ENCODE measurements around the gene C17orf58.
A peak's percentile ranks its signal among the peaks of the same experiment; 100 is the strongest.

The C17orf58 gene

DNA sequence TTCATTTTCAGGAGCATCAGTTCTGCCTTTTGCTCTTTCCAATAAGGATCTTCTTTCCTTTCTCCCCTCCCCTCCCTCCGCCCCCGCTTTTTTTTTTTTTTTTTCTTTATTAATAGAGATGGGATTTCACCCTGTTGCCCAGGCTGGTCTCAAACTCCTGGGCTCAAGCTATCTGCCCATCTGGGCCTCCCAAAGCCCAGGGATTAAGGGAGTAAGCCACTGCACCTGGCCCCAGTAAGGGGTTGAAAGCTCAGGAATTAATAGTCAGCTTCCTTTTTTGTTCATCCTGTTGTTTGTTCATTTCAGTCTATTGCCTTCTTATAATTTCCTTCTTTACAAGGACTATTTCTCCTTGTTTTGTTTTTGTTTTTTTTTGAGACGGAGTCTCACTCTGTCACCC lies 7.9 kb upstream of the C17orf58 start:
- Histone ChIP-seq H3K4me3 (ENCODE audit: low read depth in 1 of 2, low read length in 2 of 2) (no peak overlapping the region), H3K4me1 (ENCODE audit: control insufficient read depth in 1 of 2, insufficient read depth in 2 of 2, low read length in 2 of 2) (no peaks in the 10 kb centered on the region), H3K9ac (ENCODE audit: low read depth in 1 of 2, low read length in 2 of 2) (no peak overlapping the region), H3K27ac (ENCODE audit: low read depth, low read length) (no peak overlapping the region), H3K27me3 (ENCODE audit: control insufficient read depth in 1 of 2, insufficient read depth in 2 of 2, low read length in 2 of 2) (no peaks in the 10 kb centered on the region), H3K36me3 (ENCODE audit: control insufficient read depth in 1 of 2, insufficient read depth in 2 of 2, low read length in 2 of 2) (no peaks in the 10 kb centered on the region), H3K9me3 (ENCODE audit: control insufficient read depth in 1 of 2, low read length in 2 of 2) (no peaks in the 10 kb centered on the region)

GRCh38 chr17:67999291-67999911 lies 3.1 kb upstream of the C17orf58 start:
- Histone ChIP-seq H3K9me3 (ENCODE audit: control insufficient read depth in 1 of 2, low read length in 2 of 2) (no peaks in the 10 kb centered on the region), H3K27me3 (ENCODE audit: control insufficient read depth in 1 of 2, insufficient read depth in 2 of 2, low read length in 2 of 2) (peaks cover 0 to 8% of the 10 kb centered on the region in 2 donors), H3K9ac (ENCODE audit: low read depth in 1 of 2, low read length in 2 of 2) (no peak overlapping the region), H3K36me3 (ENCODE audit: control insufficient read depth in 1 of 2, insufficient read depth in 2 of 2, low read length in 2 of 2) (no peaks in the 10 kb centered on the region), H3K27ac (ENCODE audit: low read depth, low read length) (no peak overlapping the region), H3K4me1 (ENCODE audit: control insufficient read depth in 1 of 2, insufficient read depth in 2 of 2, low read length in 2 of 2) (peaks cover 9 to 11% of the 10 kb centered on the region in 2 donors), H3K4me3 (ENCODE audit: low read depth in 1 of 2, low read length in 2 of 2) (no peak overlapping the region)

- Histone ChIP-seq H3K36me3 (ENCODE audit: control insufficient read depth in 1 of 2, insufficient read depth in 2 of 2, low read length in 2 of 2) (no peaks in the 10 kb centered on the region), H3K9me3 (ENCODE audit: control insufficient read depth in 1 of 2, low read length in 2 of 2) (no peaks in the 10 kb centered on the region), H3K9ac (ENCODE audit: low read depth in 1 of 2, low read length in 2 of 2) (no peak overlapping the region), H3K4me3 (ENCODE audit: low read depth in 1 of 2, low read length in 2 of 2) (no peak overlapping the region), H3K27ac (ENCODE audit: low read depth, low read length) (no peak overlapping the region), H3K4me1 (ENCODE audit: control insufficient read depth in 1 of 2, insufficient read depth in 2 of 2, low read length in 2 of 2) (peaks cover 9 to 11% of the 10 kb centered on the region in 2 donors), H3K27me3 (ENCODE audit: control insufficient read depth in 1 of 2, insufficient read depth in 2 of 2, low read length in 2 of 2) (peaks cover 0 to 8% of the 10 kb centered on the region in 2 donors)
Observed at GRCh38 chr17:67998466-67998865, 2.2 kb upstream of the C17orf58 start.

- Histone ChIP-seq H3K4me3 (ENCODE audit: low read depth in 1 of 2, low read length in 2 of 2) (peak overlapping the region; percentile 69 to 83), H3K27me3 (ENCODE audit: control insufficient read depth in 1 of 2, insufficient read depth in 2 of 2, low read length in 2 of 2) (peaks cover 0 to 8% of the 10 kb centered on the region in 2 donors), H3K27ac (ENCODE audit: low read depth, low read length) (no peak overlapping the region), H3K9ac (ENCODE audit: low read depth in 1 of 2, low read length in 2 of 2) (peak overlapping the region; percentile 45 to 49), H3K36me3 (ENCODE audit: control insufficient read depth in 1 of 2, insufficient read depth in 2 of 2, low read length in 2 of 2) (no peaks in the 10 kb centered on the region), H3K4me1 (ENCODE audit: control insufficient read depth in 1 of 2, insufficient read depth in 2 of 2, low read length in 2 of 2) (peaks cover 15 to 16% of the 10 kb centered on the region in 2 donors), H3K9me3 (ENCODE audit: control insufficient read depth in 1 of 2, low read length in 2 of 2) (no peaks in the 10 kb centered on the region)
Observed at GRCh38 chr17:67995570-67996263, 552 bp downstream of the C17orf58 start.

GRCh38 chr17:67994817-67995569 lies 1.3 kb downstream of the C17orf58 start:
- Histone ChIP-seq H3K27ac (ENCODE audit: low read depth, low read length) (no peak overlapping the region), H3K36me3 (ENCODE audit: control insufficient read depth in 1 of 2, insufficient read depth in 2 of 2, low read length in 2 of 2) (no peaks in the 10 kb centered on the region), H3K4me3 (ENCODE audit: low read depth in 1 of 2, low read length in 2 of 2) (peak overlapping the region; percentile 69 to 83), H3K27me3 (ENCODE audit: control insufficient read depth in 1 of 2, insufficient read depth in 2 of 2, low read length in 2 of 2) (peaks cover 0 to 8% of the 10 kb centered on the region in 2 donors), H3K9me3 (ENCODE audit: control insufficient read depth in 1 of 2, low read length in 2 of 2) (no peaks in the 10 kb centered on the region), H3K4me1 (ENCODE audit: control insufficient read depth in 1 of 2, insufficient read depth in 2 of 2, low read length in 2 of 2) (peaks cover 15 to 16% of the 10 kb centered on the region in 2 donors), H3K9ac (ENCODE audit: low read depth in 1 of 2, low read length in 2 of 2) (peak overlapping the region; percentile 45 to 49)

GRCh38 chr17:67993998-67994361 lies 2.3 kb downstream of the C17orf58 start:
- no peaks in the 10 kb centered on the region for H3K36me3 ChIP-seq (ENCODE audit: control insufficient read depth in 1 of 2, insufficient read depth in 2 of 2, low read length in 2 of 2)

DNA sequence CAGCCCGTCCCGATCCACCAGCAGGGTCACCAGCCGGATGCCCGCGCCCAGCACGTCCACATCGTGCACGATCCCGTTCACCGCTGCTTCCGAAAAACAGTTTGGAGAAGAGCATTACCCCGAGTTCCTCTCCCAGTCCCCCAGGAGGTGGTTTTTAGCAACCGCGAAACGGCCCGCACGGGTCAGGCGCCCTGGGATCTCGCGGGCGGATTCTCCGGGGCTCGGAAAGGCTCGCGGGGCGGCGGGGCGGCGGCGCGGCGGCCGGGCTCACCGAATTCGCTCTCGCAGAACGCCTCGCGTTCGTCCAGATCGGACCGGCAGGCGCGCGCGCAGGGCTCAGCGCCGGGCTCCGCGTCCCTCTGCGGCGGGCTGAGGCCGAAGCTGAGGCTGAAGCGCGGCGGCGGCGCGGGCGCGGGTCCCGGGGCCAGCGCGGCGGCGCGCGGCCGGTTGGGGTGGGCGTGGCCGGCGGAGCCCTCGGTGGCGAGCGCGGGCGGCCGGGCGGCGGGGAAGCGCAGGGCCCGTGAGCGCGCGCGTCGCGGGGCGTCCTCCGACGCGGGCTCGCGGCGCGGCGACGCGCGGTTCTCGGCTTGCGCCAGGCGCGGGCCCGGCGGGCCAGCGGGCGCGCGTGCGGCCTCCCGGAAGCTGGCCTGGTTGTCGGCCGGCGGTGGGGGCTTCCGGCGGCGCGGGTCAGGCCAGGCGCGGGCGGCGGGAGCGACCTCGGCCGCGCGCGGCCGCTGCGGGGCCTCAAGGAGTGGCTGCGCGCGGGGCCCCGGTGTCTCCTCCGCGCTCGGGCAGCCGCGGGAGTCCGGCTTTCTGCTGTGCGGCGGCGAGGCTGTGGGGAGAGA lies 2.9 kb downstream of the C17orf58 start:
- peaks cover 15 to 16% of the 10 kb centered on the region in 2 donors for H3K4me1 ChIP-seq (ENCODE audit: control insufficient read depth in 1 of 2, insufficient read depth in 2 of 2, low read length in 2 of 2)
- H3K27me3 ChIP-seq (ENCODE audit: control insufficient read depth in 1 of 2, insufficient read depth in 2 of 2, low read length in 2 of 2): peaks cover 0 to 8% of the 10 kb centered on the region in 2 donors
- H3K36me3 ChIP-seq (ENCODE audit: control insufficient read depth in 1 of 2, insufficient read depth in 2 of 2, low read length in 2 of 2): no peaks in the 10 kb centered on the region
- H3K9me3 ChIP-seq (ENCODE audit: control insufficient read depth in 1 of 2, low read length in 2 of 2): no peaks in the 10 kb centered on the region
- H3K9ac ChIP-seq (ENCODE audit: low read depth in 1 of 2, low read length in 2 of 2): peak overlapping the region; percentile 74 to 90
- peak overlapping the region; percentile 90 for H3K27ac ChIP-seq (ENCODE audit: low read depth, low read length)
- peak overlapping the region; percentile 76 to 93 for H3K4me3 ChIP-seq (ENCODE audit: low read depth in 1 of 2, low read length in 2 of 2)

More at GRCh38 chr17:67993998-67994361, 2.3 kb downstream of the C17orf58 start:
- H3K9ac ChIP-seq (ENCODE audit: low read depth in 1 of 2, low read length in 2 of 2): peak overlapping the region; percentile 70 to 76
- H3K4me3 ChIP-seq (ENCODE audit: low read depth in 1 of 2, low read length in 2 of 2): peak overlapping the region; percentile 70 to 76
- H3K4me1 ChIP-seq (ENCODE audit: control insufficient read depth in 1 of 2, insufficient read depth in 2 of 2, low read length in 2 of 2): peaks cover 15 to 16% of the 10 kb centered on the region in 2 donors
- H3K27me3 ChIP-seq (ENCODE audit: control insufficient read depth in 1 of 2, insufficient read depth in 2 of 2, low read length in 2 of 2): peaks cover 0 to 8% of the 10 kb centered on the region in 2 donors
- H3K9me3 ChIP-seq (ENCODE audit: control insufficient read depth in 1 of 2, low read length in 2 of 2): no peaks in the 10 kb centered on the region
- H3K27ac ChIP-seq (ENCODE audit: low read depth, low read length): peak overlapping the region; percentile 90

GRCh38 chr17:67992548-67993152 lies 3.6 kb downstream of the C17orf58 start:
- Histone ChIP-seq H3K9me3 (ENCODE audit: control insufficient read depth in 1 of 2, low read length in 2 of 2) (no peaks in the 10 kb centered on the region), H3K9ac (ENCODE audit: low read depth in 1 of 2, low read length in 2 of 2) (peak overlapping the region; percentile 74 to 90), H3K4me3 (ENCODE audit: low read depth in 1 of 2, low read length in 2 of 2) (peak overlapping the region; percentile 71 to 93), H3K27ac (ENCODE audit: low read depth, low read length) (peak overlapping the region; percentile 90), H3K27me3 (ENCODE audit: control insufficient read depth in 1 of 2, insufficient read depth in 2 of 2, low read length in 2 of 2) (peaks cover 0 to 8% of the 10 kb centered on the region in 2 donors), H3K4me1 (ENCODE audit: control insufficient read depth in 1 of 2, insufficient read depth in 2 of 2, low read length in 2 of 2) (peaks cover 15 to 16% of the 10 kb centered on the region in 2 donors), H3K36me3 (ENCODE audit: control insufficient read depth in 1 of 2, insufficient read depth in 2 of 2, low read length in 2 of 2) (no peaks in the 10 kb centered on the region)

DNA sequence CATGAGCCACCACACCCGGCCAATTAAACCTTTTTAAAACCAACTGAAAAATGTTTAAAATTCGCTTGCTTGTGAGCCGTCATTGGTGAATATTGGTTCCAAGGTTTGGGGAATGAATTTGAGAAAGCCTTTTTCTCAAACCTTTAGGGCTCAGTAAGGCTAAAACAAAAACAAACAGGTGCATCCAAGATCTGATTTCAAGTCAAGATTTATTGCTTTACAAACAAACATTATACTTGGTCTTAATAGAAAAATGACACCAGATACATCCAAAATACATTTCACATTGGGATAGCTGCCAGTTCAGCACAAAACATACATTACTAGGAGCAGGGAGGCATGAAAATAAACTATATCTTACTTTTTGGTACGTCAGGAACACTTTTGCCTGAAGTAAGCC lies 5.4 kb downstream of the C17orf58 start:
- H3K4me3 ChIP-seq (ENCODE audit: low read depth in 1 of 2, low read length in 2 of 2): no peak overlapping the region
- peaks cover 0 to 2% of the 10 kb centered on the region in 2 donors for H3K27me3 ChIP-seq (ENCODE audit: control insufficient read depth in 1 of 2, insufficient read depth in 2 of 2, low read length in 2 of 2)
- no peak overlapping the region for H3K9ac ChIP-seq (ENCODE audit: low read depth in 1 of 2, low read length in 2 of 2)
- peaks cover 15 to 16% of the 10 kb centered on the region in 2 donors for H3K4me1 ChIP-seq (ENCODE audit: control insufficient read depth in 1 of 2, insufficient read depth in 2 of 2, low read length in 2 of 2)
- no peaks in the 10 kb centered on the region for H3K36me3 ChIP-seq (ENCODE audit: control insufficient read depth in 1 of 2, insufficient read depth in 2 of 2, low read length in 2 of 2)
- no peaks in the 10 kb centered on the region for H3K9me3 ChIP-seq (ENCODE audit: control insufficient read depth in 1 of 2, low read length in 2 of 2)
- no peak overlapping the region for H3K27ac ChIP-seq (ENCODE audit: low read depth, low read length)

Data from duodenal mucosa (tissue), 2 donors.